ENCODE measurements around the gene PTAFR.

PTAFR gene

GRCh38 chr1:28194326-28195035 is 18.0 kb upstream of the PTAFR start:
- no peak for TF ChIP-seq JUND (IDR thresholded peaks at IDR 0.05; ENCODE audit: low read depth)
- no peak for DNase-seq (ENCODE audit: low read depth in 1 of 2, low spot score in 1 of 2)
- in situ Hi-C loops (cut with HindIII; ENCODE audit: low pct_unique_long_range_greater_than_20kb, low sequenced_read_pairs): no loop called here

DNA sequence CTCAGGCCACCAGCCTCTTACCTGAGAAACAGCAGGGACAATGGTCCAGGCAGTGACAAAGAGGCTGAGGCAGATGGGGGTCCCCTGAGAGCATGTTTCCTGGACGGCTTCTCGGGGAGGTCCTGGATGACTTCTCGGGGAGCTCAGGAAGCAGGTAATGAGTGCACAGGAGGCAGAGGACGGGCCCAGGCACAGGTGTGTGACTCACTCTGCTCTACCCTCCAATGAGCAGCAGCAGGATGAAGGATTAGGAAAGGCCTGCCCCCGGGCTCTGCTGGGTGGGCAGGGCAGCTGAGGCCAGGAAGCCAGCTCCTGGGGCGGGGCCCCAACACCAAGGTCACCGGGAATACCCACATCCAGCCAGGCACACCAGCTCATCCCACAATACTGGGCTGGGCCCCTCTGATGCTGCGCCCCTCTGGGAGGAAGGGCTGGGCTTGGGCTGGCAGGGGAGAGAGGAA is 17.2 kb upstream of the PTAFR start:
- TF ChIP-seq JUND (IDR thresholded peaks at IDR 0.05; ENCODE audit: low read depth): no peak
- DNase-seq (ENCODE audit: low read depth in 1 of 2, low spot score in 1 of 2): peak in 1 of 2 experiments; percentile 35
- in situ Hi-C loops (cut with HindIII; ENCODE audit: low pct_unique_long_range_greater_than_20kb, low sequenced_read_pairs): no loop called here

DNA sequence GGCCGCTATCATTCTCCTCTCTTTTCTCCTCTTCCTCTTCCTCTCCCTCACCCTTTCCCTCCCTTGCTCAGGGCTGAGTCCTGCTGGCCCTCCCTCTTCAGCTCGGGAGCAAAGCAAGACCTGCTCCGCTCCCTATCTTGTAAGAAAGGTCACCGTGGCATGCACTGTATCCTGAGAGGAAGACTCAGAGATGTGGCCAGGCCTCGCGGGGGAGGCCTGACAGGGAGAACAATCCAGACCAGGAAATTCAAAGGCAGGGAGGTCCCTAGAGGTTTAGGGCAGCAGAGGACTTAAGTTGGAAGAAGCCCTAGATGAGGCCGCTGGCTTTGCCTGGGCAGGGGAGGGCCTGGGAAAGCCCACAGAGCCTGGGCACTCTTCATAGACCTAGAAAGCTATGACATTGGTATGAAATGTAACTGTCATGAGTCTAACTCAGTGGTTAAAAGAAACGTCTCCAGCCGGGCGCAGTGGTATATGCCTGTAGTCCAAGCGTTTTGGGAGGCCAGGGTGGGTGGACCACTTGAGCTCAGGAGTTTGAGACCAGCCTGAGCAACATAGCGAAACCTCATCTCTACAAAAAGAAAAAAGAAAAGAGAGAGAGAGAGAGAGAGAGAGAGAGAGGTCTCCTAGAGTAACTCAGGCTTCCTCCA is 14.6 kb upstream of the PTAFR start:
- no peak for TF ChIP-seq JUND (IDR thresholded peaks at IDR 0.05; ENCODE audit: low read depth)
- in situ Hi-C loops (cut with HindIII; ENCODE audit: low pct_unique_long_range_greater_than_20kb, low sequenced_read_pairs): no loop called here
- DNase-seq (ENCODE audit: low read depth in 1 of 2, low spot score in 1 of 2): no peak

- in situ Hi-C loops (cut with HindIII; ENCODE audit: low pct_unique_long_range_greater_than_20kb, low sequenced_read_pairs): no loop called here
- TF ChIP-seq JUND (IDR thresholded peaks at IDR 0.05; ENCODE audit: low read depth): no peak
- no peak for DNase-seq (ENCODE audit: low read depth in 1 of 2, low spot score in 1 of 2)
These were observed 14.0 kb upstream of the PTAFR start for GRCh38 chr1:28190337-28190979.

DNA sequence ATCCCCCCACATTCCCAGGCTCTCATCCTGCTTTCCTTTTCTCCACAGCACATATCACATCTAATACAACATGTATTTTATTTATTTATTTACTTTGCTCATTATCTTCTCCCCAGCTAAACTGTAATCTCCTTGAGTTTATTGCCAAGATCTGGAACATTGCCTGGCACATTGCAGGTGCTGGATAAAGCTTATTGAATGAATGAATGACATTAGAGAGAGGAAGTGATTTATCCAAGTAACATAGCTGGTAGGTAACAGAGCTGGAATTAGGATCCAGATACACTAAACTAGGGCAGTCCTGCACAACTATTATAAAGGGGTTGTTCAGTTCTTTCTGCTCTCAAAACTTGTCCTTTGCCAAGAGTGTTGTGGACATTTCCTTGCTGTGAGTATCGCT is 8.6 kb upstream of the PTAFR start:
- in situ Hi-C loops (cut with HindIII; ENCODE audit: low pct_unique_long_range_greater_than_20kb, low sequenced_read_pairs): no loop called here
- TF ChIP-seq JUND (IDR thresholded peaks at IDR 0.05; ENCODE audit: low read depth): no peak
- no peak for DNase-seq (ENCODE audit: low read depth in 1 of 2, low spot score in 1 of 2)

- in situ Hi-C loops (cut with HindIII; ENCODE audit: low pct_unique_long_range_greater_than_20kb, low sequenced_read_pairs): no loop called here
- no peak for DNase-seq (ENCODE audit: low read depth in 1 of 2, low spot score in 1 of 2)
- no peak for TF ChIP-seq JUND (IDR thresholded peaks at IDR 0.05; ENCODE audit: low read depth)
These were observed 4.1 kb upstream of the PTAFR start for GRCh38 chr1:28180306-28181305.

- TF ChIP-seq JUND (IDR thresholded peaks at IDR 0.05; ENCODE audit: low read depth): no peak
- in situ Hi-C loops (cut with HindIII; ENCODE audit: low pct_unique_long_range_greater_than_20kb, low sequenced_read_pairs): no loop called here
- DNase-seq (ENCODE audit: low read depth in 1 of 2, low spot score in 1 of 2): no peak
These were observed 2.4 kb upstream of the PTAFR start for GRCh38 chr1:28178690-28179485.

- in situ Hi-C loops (cut with HindIII; ENCODE audit: low pct_unique_long_range_greater_than_20kb, low sequenced_read_pairs): no loop called here
- DNase-seq (ENCODE audit: low read depth in 1 of 2, low spot score in 1 of 2): no peak
- TF ChIP-seq JUND (IDR thresholded peaks at IDR 0.05; ENCODE audit: low read depth): no peak
These were observed 470 bp downstream of the PTAFR start for GRCh38 chr1:28175955-28176485.

GRCh38 chr1:28173980-28174297 is 2.6 kb downstream of the PTAFR start:
- in situ Hi-C loops (cut with HindIII; ENCODE audit: low pct_unique_long_range_greater_than_20kb, low sequenced_read_pairs): no loop called here
- TF ChIP-seq JUND (IDR thresholded peaks at IDR 0.05; ENCODE audit: low read depth): no peak
- DNase-seq (ENCODE audit: low read depth in 1 of 2, low spot score in 1 of 2): no peak

- DNase-seq (ENCODE audit: low read depth in 1 of 2, low spot score in 1 of 2): no peak
- in situ Hi-C loops (cut with HindIII; ENCODE audit: low pct_unique_long_range_greater_than_20kb, low sequenced_read_pairs): no loop called here
These were observed 3.1 kb downstream of the PTAFR start for GRCh38 chr1:28173151-28173979.

GRCh38 chr1:28172713-28173150 is 3.8 kb downstream of the PTAFR start:
- DNase-seq (ENCODE audit: low read depth in 1 of 2, low spot score in 1 of 2): no peak

More at GRCh38 chr1:28173151-28173979, 3.1 kb downstream of the PTAFR start:
- TF ChIP-seq JUND (IDR thresholded peaks at IDR 0.05; ENCODE audit: low read depth): no peak

More at GRCh38 chr1:28172713-28173150, 3.8 kb downstream of the PTAFR start:
- in situ Hi-C loops (cut with HindIII; ENCODE audit: low pct_unique_long_range_greater_than_20kb, low sequenced_read_pairs): no loop called here
- no peak for TF ChIP-seq JUND (IDR thresholded peaks at IDR 0.05; ENCODE audit: low read depth)

Data from T47D (cell line).